Progenitor cell of endocrine pancreas (in vitro differentiated cells): ENCODE data around the gene TREM1. TPM values are rescaled to one million over a fixed set of nuclear protein-coding genes. Genes with fewer than 3 reads are reported as not detected.

ENCODE experiments used
- DNase-seq: peaks from one replicate; pipeline ENCODE4 v3.0.0; 2021; ENCODE audit warnings: low spot score; ENCODE audit not compliant: unreplicated experiment
- H3K27ac Mint-ChIP-seq: 2 replicates; pipeline ENCODE4 v1.8.0; 2021; ENCODE audit warnings: mild to moderate bottlenecking, moderate library complexity, mixed read lengths
- H3K27me3 Mint-ChIP-seq: 2 replicates; pipeline ENCODE4 v1.8.0; 2021; ENCODE audit warnings: mixed read lengths
- H3K36me3 Mint-ChIP-seq: 2 replicates; pipeline ENCODE4 v1.8.0; 2022; ENCODE audit warnings: mixed read lengths; ENCODE audit not compliant: insufficient read depth
- H3K4me1 Mint-ChIP-seq: 2 replicates; pipeline ENCODE4 v1.8.0; 2021; ENCODE audit warnings: low read depth, mixed read lengths
- H3K4me3 Mint-ChIP-seq: 2 replicates; pipeline ENCODE4 v1.8.0; 2021; ENCODE audit warnings: low read depth, mild to moderate bottlenecking, moderate library complexity, mixed read lengths
- H3K9me3 Mint-ChIP-seq: 2 replicates; pipeline ENCODE4 v1.8.0; 2021; ENCODE audit warnings: low read depth, mixed read lengths
- total RNA-seq: library from RNA; stranded (reverse); gene quantifications from 2 replicates; pipeline ENCODE4 v1.2.1, GENCODE V29; 2021
- TF ChIP-seq, protein P1 (sequence below): fragments of 200-600 bp; sonication (generic); IDR thresholded peaks from one replicate; pipeline ENCODE4 v1.5.0; 2021; ENCODE audit warnings: antibody characterized with exemption, mild to moderate bottlenecking; ENCODE audit not compliant: unreplicated experiment

The TREM1 gene
- total RNA-seq, 1 donor from 2014 or later = not detected

DNA sequence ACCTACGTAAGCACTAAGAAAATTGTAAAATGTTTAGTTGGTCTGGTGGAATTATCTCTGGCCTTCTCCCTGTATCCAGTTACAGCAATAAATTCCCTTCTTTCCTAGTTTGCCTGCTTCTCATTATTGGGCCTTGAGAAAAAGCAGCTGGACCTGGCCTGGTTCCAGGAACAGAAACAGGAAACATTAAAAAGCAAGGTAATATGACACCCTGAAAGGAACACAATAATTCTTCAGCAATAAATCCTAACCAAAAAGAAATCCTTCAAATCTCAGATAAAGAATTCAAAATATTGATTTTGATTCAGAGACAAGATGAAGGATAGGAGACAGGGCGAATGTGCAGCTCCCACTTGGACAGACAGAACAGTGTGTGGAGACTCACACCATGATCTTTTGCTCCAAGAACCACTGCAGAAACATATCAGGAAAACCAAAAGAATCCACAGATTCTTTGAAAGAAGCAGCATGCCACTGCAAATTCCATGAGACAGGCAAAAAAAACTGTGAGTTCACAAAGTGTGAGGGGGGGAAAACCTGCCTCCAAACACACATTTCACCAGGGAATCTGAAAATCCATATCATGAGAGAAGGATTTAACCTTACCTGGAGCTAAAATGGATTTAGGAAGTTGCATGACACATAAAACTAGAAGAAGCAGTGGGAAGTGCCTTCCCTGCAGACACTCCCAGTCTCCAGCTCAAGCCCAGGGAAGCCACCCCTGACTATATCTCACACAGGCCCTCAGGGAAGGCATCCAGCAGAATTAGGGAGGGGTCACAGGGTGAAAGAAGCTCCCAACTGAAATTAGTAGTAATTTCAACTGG lies 28.9 kb downstream of the TREM1 start:
- Mint-ChIP-seq H3K9me3 (peaks cover 15% of the 10 kb centered on the region), H3K4me1 (peaks cover 15% of the 10 kb centered on the region), H3K27ac (peak overlapping the region; percentile 11), H3K27me3 (peaks cover 6% of the 10 kb centered on the region), H3K4me3 (no peak overlapping the region), H3K36me3 (no peaks in the 10 kb centered on the region)
- DNase-seq = no peak
- TF ChIP-seq, protein P1, sequence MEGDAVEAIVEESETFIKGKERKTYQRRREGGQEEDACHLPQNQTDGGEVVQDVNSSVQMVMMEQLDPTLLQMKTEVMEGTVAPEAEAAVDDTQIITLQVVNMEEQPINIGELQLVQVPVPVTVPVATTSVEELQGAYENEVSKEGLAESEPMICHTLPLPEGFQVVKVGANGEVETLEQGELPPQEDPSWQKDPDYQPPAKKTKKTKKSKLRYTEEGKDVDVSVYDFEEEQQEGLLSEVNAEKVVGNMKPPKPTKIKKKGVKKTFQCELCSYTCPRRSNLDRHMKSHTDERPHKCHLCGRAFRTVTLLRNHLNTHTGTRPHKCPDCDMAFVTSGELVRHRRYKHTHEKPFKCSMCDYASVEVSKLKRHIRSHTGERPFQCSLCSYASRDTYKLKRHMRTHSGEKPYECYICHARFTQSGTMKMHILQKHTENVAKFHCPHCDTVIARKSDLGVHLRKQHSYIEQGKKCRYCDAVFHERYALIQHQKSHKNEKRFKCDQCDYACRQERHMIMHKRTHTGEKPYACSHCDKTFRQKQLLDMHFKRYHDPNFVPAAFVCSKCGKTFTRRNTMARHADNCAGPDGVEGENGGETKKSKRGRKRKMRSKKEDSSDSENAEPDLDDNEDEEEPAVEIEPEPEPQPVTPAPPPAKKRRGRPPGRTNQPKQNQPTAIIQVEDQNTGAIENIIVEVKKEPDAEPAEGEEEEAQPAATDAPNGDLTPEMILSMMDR = no peak

DNA sequence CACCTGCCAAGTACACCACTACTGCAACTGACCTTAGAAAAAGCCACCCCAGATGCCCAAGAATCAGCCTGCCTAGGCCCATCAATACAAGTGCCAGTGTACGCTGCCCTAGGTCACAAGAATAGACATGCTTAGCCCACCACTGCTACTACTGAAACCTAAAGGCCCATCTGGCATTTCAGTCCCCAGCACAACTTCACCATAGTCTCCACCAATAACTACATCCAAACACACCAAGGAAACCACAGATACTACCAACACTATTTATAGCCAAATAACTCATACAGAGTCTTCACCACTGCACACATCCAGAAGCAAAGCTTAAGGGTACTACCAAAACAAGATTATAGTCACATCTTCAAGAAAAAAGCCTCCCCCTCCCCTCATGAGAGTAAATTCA lies 30.1 kb downstream of the TREM1 start:
- Mint-ChIP-seq H3K27me3 (peaks cover 13% of the 10 kb centered on the region), H3K36me3 (no peaks in the 10 kb centered on the region), H3K4me1 (peaks cover 15% of the 10 kb centered on the region), H3K4me3 (no peak overlapping the region), H3K27ac (no peak overlapping the region), H3K9me3 (peaks cover 7% of the 10 kb centered on the region)
- no peak for DNase-seq
- TF ChIP-seq, protein P1 = no peak

DNA sequence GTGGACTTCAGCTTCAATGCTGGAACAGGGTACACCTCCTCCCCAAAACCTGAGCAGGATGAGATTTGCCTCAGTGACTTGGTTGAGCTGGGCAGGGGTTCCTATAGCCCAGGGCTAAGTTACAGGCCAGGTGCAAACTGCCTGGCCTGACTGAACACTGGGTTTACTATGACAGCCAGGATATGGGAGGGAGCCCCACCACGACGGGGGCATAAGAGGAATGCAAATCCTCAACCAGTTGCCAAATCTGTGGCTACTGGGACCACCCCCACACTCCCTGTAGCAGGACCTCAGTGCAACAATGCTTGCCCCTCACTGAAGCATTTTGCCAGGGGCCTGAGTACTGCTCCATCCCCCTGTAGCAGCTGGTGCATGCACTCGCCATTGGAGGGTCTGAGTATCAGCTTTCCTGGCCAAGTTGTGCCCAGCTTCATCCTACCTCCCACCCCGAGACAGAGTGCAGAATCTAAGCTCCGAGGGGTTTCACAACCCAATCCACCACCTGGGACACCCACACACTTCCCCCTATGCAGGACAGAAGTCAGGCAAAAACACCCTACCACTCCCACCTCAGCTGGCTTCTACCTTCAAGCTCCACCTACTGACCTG lies 30.7 kb downstream of the TREM1 start:
- peaks cover 15% of the 10 kb centered on the region for H3K4me1 Mint-ChIP-seq
- no peak for DNase-seq
- H3K27ac Mint-ChIP-seq = no peak overlapping the region
- H3K9me3 Mint-ChIP-seq = peaks cover 7% of the 10 kb centered on the region
- no peak overlapping the region for H3K4me3 Mint-ChIP-seq
- H3K36me3 Mint-ChIP-seq = no peaks in the 10 kb centered on the region
- H3K27me3 Mint-ChIP-seq = peaks cover 13% of the 10 kb centered on the region
- TF ChIP-seq, protein P1 = no peak

DNA sequence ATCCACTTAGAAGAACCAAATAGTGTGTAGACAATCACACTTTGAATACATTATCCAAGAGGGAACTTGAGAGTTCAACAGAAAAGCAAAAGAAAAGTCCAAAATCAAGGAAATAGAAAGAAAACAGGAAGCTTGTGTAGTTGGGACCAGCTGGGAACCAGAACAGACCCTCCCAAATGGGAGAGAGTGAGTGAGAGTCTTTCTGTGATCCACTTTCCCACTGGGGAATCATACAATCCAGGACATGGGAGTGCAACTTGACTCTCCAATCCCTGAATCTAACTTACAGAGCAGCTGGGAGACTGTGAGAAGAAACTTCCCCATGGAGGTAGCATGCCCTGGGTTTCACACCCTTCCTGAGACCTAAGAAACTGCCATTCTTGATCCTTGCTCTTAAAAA lies 31.4 kb downstream of the TREM1 start:
- Mint-ChIP-seq H3K27ac (no peak overlapping the region), H3K36me3 (no peaks in the 10 kb centered on the region), H3K4me3 (no peak overlapping the region), H3K4me1 (peaks cover 15% of the 10 kb centered on the region), H3K9me3 (peaks cover 6% of the 10 kb centered on the region), H3K27me3 (peaks cover 13% of the 10 kb centered on the region)
- TF ChIP-seq, protein P1 = no peak
- DNase-seq = no peak

DNA sequence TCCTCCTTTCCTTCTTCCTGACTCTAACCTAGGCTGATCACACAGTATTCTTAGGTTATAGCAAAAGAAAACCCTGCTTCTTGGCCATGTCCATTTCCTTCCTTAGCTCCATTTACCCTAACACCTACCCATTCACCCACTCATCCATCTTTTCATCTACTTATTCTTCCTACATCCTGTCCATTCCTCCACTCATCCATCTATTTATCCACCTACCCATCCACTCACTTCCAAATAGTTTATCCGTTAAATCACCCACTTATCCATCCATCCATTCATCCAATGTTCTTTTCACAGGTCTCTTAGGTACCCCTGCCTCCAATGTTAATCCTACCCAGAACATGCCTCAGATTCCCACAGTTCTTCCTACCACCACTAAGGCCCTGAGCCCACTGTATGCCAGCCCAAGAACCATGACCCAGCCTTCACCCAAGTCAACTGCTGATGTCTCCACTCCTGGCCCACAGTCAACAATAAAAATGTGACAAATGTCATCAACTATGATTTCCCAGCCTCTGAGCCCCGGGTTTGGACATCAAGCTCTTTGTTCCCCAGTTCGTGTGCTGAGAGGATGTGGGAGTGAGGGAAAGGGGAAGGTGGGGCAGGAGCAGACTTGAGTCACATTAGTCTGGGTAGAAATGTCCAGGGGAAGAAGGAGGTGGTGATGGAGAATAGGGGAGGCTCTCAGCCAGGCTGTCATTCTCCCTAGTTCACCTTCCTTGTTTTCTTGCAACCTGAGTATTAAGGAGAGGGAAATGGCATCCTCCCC lies 33.9 kb downstream of the TREM1 start:
- no peak overlapping the region for H3K27ac Mint-ChIP-seq
- TF ChIP-seq, protein P1 = no peak
- no peaks in the 10 kb centered on the region for H3K9me3 Mint-ChIP-seq
- H3K36me3 Mint-ChIP-seq = no peaks in the 10 kb centered on the region
- peaks cover 13% of the 10 kb centered on the region for H3K27me3 Mint-ChIP-seq
- H3K4me1 Mint-ChIP-seq = peaks cover 13% of the 10 kb centered on the region
- no peak overlapping the region for H3K4me3 Mint-ChIP-seq
- no peak for DNase-seq
